Measurements from ENCODE around the gene BMPR2.

The BMPR2 gene

DNA sequence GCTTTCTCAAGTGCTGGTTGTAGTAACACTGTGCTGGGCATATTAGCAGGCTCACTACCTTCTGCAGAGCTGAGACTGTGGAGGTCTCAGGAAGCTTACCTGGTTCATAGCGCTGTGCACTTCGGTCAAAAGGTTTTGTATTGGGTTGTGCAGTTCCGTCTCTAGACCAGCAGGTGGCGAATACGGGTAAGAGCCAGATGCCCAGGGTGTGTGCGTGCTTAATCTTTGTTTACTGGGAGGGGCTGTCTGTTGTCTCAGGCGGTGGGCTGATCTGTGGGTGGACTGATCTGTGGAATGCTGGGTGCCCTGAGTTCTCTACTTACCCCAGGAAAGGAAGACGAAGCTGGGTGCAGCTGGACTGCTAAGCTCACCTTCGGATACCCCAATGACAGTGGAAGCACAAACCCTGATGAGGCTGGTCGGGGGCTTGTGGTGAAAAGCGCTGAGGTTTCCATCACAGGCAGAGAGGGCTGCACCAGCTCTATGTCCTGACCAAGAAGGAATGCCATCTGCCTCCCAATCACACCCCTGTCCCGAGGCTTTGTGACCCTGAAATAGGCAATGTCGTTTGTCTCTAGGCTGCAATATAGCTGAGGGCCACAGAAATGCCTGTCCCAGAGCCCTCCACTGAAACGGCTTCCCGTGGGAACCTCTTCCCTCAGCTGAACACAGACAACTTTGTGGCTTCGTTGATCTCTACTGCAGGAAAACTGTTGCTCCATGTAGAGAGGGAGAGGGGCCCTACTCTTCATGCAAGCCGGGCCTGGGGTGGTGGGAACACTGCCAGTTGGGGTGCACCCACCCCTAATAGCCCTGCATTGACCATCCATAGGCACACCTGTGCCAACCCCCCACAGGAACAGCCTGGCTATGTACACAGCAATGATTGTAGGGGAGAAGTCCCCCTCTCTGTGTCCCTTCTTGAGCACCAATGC lies 212.8 kb downstream of the BMPR2 start:
- DNase-seq (ENCODE audit: insufficient read length, low spot score) (peak; percentile 68), FAIRE-seq (peak; percentile 77)
- TF ChIP-seq, protein P1, sequence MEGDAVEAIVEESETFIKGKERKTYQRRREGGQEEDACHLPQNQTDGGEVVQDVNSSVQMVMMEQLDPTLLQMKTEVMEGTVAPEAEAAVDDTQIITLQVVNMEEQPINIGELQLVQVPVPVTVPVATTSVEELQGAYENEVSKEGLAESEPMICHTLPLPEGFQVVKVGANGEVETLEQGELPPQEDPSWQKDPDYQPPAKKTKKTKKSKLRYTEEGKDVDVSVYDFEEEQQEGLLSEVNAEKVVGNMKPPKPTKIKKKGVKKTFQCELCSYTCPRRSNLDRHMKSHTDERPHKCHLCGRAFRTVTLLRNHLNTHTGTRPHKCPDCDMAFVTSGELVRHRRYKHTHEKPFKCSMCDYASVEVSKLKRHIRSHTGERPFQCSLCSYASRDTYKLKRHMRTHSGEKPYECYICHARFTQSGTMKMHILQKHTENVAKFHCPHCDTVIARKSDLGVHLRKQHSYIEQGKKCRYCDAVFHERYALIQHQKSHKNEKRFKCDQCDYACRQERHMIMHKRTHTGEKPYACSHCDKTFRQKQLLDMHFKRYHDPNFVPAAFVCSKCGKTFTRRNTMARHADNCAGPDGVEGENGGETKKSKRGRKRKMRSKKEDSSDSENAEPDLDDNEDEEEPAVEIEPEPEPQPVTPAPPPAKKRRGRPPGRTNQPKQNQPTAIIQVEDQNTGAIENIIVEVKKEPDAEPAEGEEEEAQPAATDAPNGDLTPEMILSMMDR (IDR thresholded peaks at IDR 0.05; ENCODE audit: insufficient read depth, missing control alignments) = peak; percentile 91

- FAIRE-seq = no peak
- TF ChIP-seq, protein P1 (IDR thresholded peaks at IDR 0.05; ENCODE audit: insufficient read depth, missing control alignments) = no peak
- no peak for DNase-seq (ENCODE audit: insufficient read length, low spot score)
These were observed 213.4 kb downstream of the BMPR2 start for GRCh38 chr2:202589582-202589949.

DNA sequence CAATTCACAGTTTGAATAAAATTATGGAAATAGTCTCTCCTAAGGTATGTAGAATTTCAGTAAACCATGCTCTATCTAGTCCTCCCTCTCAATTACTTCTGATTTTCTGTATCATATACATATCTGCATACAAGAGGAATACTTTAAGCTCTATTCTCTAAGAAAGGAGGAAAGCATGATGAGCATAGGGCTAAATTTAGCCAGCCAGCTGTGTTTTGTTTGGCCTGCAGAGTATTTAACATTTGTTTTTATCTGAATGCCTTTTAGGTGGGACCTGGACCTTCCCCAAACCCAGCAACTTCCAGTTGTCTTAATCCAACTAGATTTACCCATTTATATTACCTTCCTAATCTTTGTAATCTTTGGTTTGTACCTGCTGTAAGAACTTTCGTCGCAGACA lies 216.4 kb downstream of the BMPR2 start:
- no peak for FAIRE-seq
- DNase-seq (ENCODE audit: insufficient read length, low spot score) = no peak
- TF ChIP-seq, protein P1 (IDR thresholded peaks at IDR 0.05; ENCODE audit: insufficient read depth, missing control alignments) = no peak

GRCh38 chr2:202599105-202599504 lies 223.0 kb downstream of the BMPR2 start:
- FAIRE-seq (no peak), DNase-seq (ENCODE audit: insufficient read length, low spot score) (no peak)
- TF ChIP-seq, protein P1 (IDR thresholded peaks at IDR 0.05; ENCODE audit: insufficient read depth, missing control alignments) = no peak

DNA sequence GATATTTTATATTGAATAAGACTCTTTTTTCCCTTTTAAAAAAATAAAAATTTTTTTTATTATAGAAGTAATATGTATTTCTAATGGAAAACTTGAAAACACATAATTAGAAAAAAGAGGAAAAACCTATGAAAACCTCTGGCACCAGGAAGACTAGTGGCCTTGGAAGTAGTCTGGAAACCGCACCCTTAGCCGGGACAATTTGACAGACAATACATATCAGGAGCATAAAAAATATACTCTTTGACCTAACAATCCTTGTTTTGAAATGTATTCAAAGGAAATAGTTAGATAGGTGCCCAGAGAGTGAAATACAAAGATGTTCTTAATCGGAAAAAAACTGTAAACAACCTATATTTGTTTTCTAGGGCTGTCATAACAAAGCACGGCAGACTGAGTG lies 223.8 kb downstream of the BMPR2 start:
- DNase-seq (ENCODE audit: insufficient read length, low spot score) = no peak
- no peak for FAIRE-seq
- TF ChIP-seq, protein P1 (IDR thresholded peaks at IDR 0.05; ENCODE audit: insufficient read depth, missing control alignments) = no peak

GRCh38 chr2:202604699-202605098 lies 228.6 kb downstream of the BMPR2 start:
- TF ChIP-seq, protein P1 (IDR thresholded peaks at IDR 0.05; ENCODE audit: insufficient read depth, missing control alignments) = no peak
- DNase-seq (ENCODE audit: insufficient read length, low spot score) (no peak), FAIRE-seq (no peak)

- TF ChIP-seq, protein P1 (IDR thresholded peaks at IDR 0.05; ENCODE audit: insufficient read depth, missing control alignments) = no peak
- FAIRE-seq = no peak
- DNase-seq (ENCODE audit: insufficient read length, low spot score) = no peak
These were observed 229.0 kb downstream of the BMPR2 start for GRCh38 chr2:202605174-202605573.

Data from D721Med (cell line).